Airway epithelial cell (primary cell): ENCODE data around the gene PANX2. TPM values are rescaled to one million over a fixed set of nuclear protein-coding genes. Genes with fewer than 3 reads are reported as not detected.

Source experiments
- total RNA-seq: library from RNA; depleted of rRNA; stranded (reverse); fragments of >200 nt; gene quantifications from 2 replicates; pipeline ENCODE4 v1.2.3, GENCODE V29; 2015

Gene PANX2, protein sequence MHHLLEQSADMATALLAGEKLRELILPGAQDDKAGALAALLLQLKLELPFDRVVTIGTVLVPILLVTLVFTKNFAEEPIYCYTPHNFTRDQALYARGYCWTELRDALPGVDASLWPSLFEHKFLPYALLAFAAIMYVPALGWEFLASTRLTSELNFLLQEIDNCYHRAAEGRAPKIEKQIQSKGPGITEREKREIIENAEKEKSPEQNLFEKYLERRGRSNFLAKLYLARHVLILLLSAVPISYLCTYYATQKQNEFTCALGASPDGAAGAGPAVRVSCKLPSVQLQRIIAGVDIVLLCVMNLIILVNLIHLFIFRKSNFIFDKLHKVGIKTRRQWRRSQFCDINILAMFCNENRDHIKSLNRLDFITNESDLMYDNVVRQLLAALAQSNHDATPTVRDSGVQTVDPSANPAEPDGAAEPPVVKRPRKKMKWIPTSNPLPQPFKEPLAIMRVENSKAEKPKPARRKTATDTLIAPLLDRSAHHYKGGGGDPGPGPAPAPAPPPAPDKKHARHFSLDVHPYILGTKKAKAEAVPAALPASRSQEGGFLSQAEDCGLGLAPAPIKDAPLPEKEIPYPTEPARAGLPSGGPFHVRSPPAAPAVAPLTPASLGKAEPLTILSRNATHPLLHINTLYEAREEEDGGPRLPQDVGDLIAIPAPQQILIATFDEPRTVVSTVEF
- 0.46 and 0.71 TPM in 2 replicates for total RNA-seq

DNA sequence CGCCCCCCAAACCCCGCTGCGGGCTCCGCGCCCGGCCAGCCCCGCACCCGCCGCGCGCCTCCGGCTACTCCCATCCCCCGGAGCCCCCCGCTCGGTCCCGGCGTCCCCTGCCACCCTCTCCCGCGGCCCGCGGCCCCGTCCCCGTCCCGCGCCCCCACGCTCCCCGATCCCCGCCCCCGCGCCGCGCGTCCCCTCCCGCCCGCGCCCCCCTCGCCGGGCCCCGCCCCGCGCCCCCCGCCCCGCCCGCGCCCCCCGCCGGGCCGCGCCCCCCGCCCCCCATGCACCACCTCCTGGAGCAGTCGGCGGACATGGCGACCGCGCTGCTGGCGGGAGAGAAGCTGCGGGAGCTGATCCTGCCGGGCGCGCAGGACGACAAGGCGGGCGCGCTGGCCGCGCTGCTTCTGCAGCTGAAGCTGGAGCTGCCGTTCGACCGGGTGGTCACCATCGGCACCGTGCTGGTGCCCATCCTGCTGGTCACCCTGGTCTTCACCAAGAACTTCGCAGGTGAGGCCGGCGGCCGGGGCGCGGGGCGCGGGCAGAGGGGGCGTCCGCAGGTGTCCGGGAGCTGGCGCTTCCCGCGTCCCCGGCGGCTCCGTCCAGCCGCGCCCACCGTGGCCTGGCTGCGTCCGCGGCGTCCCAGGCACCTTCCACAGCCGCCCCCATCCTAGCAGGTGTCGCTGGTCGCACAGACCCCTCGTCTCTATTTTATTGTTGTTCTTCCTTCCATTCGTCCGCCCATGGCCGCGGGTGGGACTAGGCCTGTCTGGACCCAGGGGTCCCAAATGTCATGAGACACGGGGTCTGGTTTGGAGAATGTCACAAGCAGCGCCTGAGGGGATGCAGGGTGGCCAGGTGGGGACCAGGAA is at the start of gene PANX2:
PANX2 (plus strand) TSS at position 279 of the 866 bp plus-strand sequence; CDS start at position 279, 0 bp downstream.

DNA sequence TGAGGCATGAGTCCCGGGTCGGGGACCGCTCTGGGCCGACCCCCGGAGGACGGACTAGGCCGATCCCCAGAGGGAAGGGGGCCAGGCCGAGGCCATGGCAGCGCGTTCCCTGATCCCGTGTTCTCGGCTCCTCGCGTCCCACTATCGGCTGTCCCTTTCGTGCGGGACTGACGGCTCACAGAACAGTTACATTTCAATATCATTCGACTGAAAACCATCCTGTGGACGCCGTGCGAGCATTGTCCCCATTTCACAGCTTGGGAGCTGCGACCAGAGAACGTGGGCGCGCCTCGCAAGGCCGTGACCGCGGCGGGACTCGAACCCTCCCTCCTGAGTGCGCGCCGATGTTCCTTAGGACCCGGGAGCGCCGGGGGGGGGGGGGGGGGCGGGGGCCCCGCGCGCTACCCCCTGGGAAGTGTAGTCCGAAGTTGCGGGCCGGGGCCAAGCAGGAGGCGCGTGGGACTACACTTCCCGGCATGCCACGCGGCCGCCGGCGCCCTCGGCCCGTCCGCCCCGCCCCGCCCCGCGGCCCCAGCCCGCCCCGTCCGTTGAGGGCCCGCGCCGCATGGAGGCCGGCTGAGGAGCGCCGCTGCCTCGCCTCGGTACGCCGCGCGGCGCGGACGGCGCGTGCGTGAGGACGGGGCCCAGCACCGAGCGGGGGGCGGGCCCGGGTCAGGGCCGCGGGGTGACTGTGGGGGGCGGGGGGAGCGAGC is 15.0 kb downstream of the PANX2 start, which contains the start of gene TRABD:
TRABD (plus strand) TSS at position 539 of the 713 bp plus-strand sequence. CDS start 7,148 bp downstream, outside the sequence.

DNA sequence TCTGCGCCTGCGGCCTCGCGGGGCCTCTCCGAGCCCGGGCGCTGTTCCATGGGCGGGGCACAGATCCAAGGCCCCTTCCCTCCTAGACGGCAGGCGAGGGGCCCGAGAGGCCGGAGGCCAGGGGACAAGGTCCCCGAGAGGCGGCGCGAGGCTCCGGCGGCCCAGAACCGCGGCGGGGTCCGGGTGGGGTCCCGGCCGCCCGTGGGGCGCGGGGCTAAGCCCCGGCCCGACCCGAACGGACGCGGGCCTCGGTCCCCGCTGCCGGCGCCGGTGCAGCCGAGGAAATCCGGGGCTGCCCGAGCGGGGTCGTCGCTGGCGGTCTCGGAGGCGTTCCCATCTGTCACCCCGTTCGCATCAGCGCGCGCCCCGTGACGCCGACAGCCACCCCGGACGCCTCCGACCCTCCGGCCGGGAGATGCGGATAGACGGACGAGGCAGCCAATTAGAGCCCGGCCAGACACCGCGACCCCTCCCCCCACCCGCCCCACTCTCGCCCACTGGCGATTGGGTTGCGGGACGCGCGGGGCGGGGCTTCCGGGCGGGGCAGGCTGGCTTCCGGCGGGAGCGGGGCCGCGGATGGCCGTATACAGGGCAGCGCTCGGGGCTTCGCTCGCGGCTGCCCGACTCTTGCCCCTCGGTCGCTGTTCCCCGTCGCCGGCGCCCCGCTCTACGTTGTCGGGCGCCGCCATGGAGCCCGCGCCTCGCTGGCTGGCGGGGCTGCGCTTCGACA is 30.1 kb downstream of the PANX2 start, which contains the start of gene SELENOO:
SELENOO (plus strand) TSS at position 551 of the 730 bp plus-strand sequence; CDS start at position 577, 26 bp downstream.

Other genes with a start within 250 kb of the PANX2 start
- 81.5 and 89.4 TPM in 2 replicates for gene PIM3, start 210.0 kb upstream of the PANX2 start, total RNA-seq
- not detected in 2 replicates for gene IL17REL, start 158.0 kb upstream of the PANX2 start, total RNA-seq
- gene TTLL8, start 112.4 kb upstream of the PANX2 start, total RNA-seq = not detected in 2 replicates
- 0.37 TPM in 1 of 2 replicates, not detected in the other for gene MLC1, start 85.3 kb upstream of the PANX2 start, total RNA-seq
- gene MOV10L1, start 80.7 kb upstream of the PANX2 start, total RNA-seq = 0.07 and 0.98 TPM in 2 replicates
- gene TRABD, start 15.2 kb downstream of the PANX2 start, total RNA-seq = 54.1 and 59.9 TPM in 2 replicates
- gene SELENOO, start 30.3 kb downstream of the PANX2 start, total RNA-seq = 54.4 and 60.5 TPM in 2 replicates
- gene TUBGCP6, start 74.3 kb downstream of the PANX2 start, total RNA-seq = 14.5 and 25.8 TPM in 2 replicates
- 26.7 and 37.4 TPM in 2 replicates for gene HDAC10, start 80.5 kb downstream of the PANX2 start, total RNA-seq
- gene MAPK12, start 91.0 kb downstream of the PANX2 start, total RNA-seq = 17.8 and 19.5 TPM in 2 replicates
- gene MAPK11, start 99.6 kb downstream of the PANX2 start, total RNA-seq = 3.5 and 7.8 TPM in 2 replicates
- gene PLXNB2, start 136.9 kb downstream of the PANX2 start, total RNA-seq = 184 and 221 TPM in 2 replicates
- gene DENND6B, start 156.3 kb downstream of the PANX2 start, total RNA-seq = 0.37 and 1.3 TPM in 2 replicates
- 45.2 and 49.7 TPM in 2 replicates for gene PPP6R2, start 172.6 kb downstream of the PANX2 start, total RNA-seq